A673 (cell line): ENCODE data around the gene ADARB2. TPM values are rescaled to one million over a fixed set of nuclear protein-coding genes. Genes with fewer than 3 reads are reported as not detected.

Source experiments
- BruUV-seq: library from RNA; stranded (reverse); fragments of 400-500 nt; replicated peaks from 2 replicates; lab custom pipeline; 2021; lab: Mats Ljungman, UMichigan
- CTCF ChIA-PET: fragments of 300-600 bp; sonication (Branson Sonifier 250); formaldehyde crosslinking; loops from one replicate; lab custom pipeline; 2022; ENCODE audit warnings: antibody characterized with exemption; lab: Charles Lee
- POLR2A ChIA-PET: fragments of 300-600 bp; sonication (Branson Sonifier 250); formaldehyde crosslinking; loops from one replicate; lab custom pipeline; 2022; ENCODE audit warnings: antibody characterized with exemption; ENCODE audit not compliant: low non-redundant PET; lab: Charles Lee
- DNase-seq: peaks from one replicate; pipeline ENCODE4 v3.0.0-alpha.2; 2015; ENCODE audit warnings: low spot score
- H3K27ac ChIP-seq: fragments of 200-600 bp; sonication (generic); 2 replicates; pipeline ENCODE4 v1.5.1; 2016; ENCODE audit warnings: mixed run types, low read depth, mild to moderate bottlenecking, mixed read lengths, antibody characterized with exemption, low read length; ENCODE audit not compliant: poor library complexity, severe bottlenecking
- H3K27me3 ChIP-seq: fragments of 200-600 bp; sonication (generic); replicated peaks from 2 replicates; pipeline ENCODE4 v1.6.1; 2017; ENCODE audit warnings: mixed run types, low read depth, mild to moderate bottlenecking, mixed read lengths, antibody characterized with exemption, low read length; ENCODE audit not compliant: insufficient read depth, poor library complexity
- H3K36me3 ChIP-seq: fragments of 200-600 bp; sonication (generic); 2 replicates; pipeline ENCODE4 v1.6.1; 2016; ENCODE audit warnings: mixed run types, mild to moderate bottlenecking, mixed read lengths, antibody characterized with exemption, low read length; ENCODE audit not compliant: insufficient read depth, poor library complexity, severe bottlenecking
- H3K4me1 ChIP-seq: fragments of 200-600 bp; sonication (generic); 2 replicates; pipeline ENCODE4 v1.6.1; 2017; ENCODE audit warnings: mixed run types, mild to moderate bottlenecking, mixed read lengths, antibody characterized with exemption, low read length; ENCODE audit not compliant: insufficient read depth, poor library complexity, severe bottlenecking
- H3K4me3 ChIP-seq: fragments of 200-600 bp; sonication (generic); 2 replicates; pipeline ENCODE4 v1.5.1; 2016; ENCODE audit warnings: low read depth, mixed run types, mild to moderate bottlenecking, mixed read lengths, low read length; ENCODE audit not compliant: poor library complexity, severe bottlenecking
- H3K9me3 ChIP-seq: fragments of 200-600 bp; sonication (generic); 2 replicates; pipeline ENCODE4 v1.6.1; 2016; ENCODE audit warnings: mixed run types, low read depth, mild to moderate bottlenecking, mixed read lengths, antibody characterized with exemption, low read length; ENCODE audit not compliant: poor library complexity, severe bottlenecking
- EZH2 ChIP-seq: fragments of 200-600 bp; sonication (generic); IDR thresholded peaks from 2 replicates; pipeline ENCODE4 v1.6.1; 2017; ENCODE audit warnings: borderline replicate concordance, low read depth, mild to moderate bottlenecking, mixed read lengths, antibody characterized with exemption, low read length; ENCODE audit not compliant: poor library complexity, severe bottlenecking
- intact Hi-C: fragments of 100-400 bp; cut with micrococcal nuclease; formaldehyde crosslinking; loops from one replicate; pipeline ENCODE4 v1.10.0; 2022; ENCODE audit not compliant: unreplicated experiment
- total RNA-seq: library from RNA; stranded (reverse); gene quantifications from 2 replicates; pipeline ENCODE4 v1.2.3, GENCODE V29; 2021
- TF ChIP-seq, protein P1 (sequence below): fragments of 300-800, 200-600 bp; sonication (generic); conservative IDR thresholded peaks from 2 replicates; pipeline ENCODE4 v1.5.1; 2017; ENCODE audit warnings: low read depth, mild to moderate bottlenecking, antibody characterized with exemption, low read length, moderate library complexity, mixed read lengths

ADARB2 gene
- total RNA-seq, 1 experiment from 2014 or later: not detected

- H3K36me3 ChIP-seq: no peaks in the 10 kb centered on the region
- no peak overlapping the region for H3K27ac ChIP-seq
- intact Hi-C loops: no loop called here
- CTCF ChIA-PET: no interaction called here
- H3K4me1 ChIP-seq: no peaks in the 10 kb centered on the region
- H3K4me3 ChIP-seq: no peak overlapping the region
- no peak for TF ChIP-seq EZH2
- TF ChIP-seq, protein P1, sequence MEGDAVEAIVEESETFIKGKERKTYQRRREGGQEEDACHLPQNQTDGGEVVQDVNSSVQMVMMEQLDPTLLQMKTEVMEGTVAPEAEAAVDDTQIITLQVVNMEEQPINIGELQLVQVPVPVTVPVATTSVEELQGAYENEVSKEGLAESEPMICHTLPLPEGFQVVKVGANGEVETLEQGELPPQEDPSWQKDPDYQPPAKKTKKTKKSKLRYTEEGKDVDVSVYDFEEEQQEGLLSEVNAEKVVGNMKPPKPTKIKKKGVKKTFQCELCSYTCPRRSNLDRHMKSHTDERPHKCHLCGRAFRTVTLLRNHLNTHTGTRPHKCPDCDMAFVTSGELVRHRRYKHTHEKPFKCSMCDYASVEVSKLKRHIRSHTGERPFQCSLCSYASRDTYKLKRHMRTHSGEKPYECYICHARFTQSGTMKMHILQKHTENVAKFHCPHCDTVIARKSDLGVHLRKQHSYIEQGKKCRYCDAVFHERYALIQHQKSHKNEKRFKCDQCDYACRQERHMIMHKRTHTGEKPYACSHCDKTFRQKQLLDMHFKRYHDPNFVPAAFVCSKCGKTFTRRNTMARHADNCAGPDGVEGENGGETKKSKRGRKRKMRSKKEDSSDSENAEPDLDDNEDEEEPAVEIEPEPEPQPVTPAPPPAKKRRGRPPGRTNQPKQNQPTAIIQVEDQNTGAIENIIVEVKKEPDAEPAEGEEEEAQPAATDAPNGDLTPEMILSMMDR: no peak
- no peak for DNase-seq
- no peaks in the 10 kb centered on the region for H3K9me3 ChIP-seq
- POLR2A ChIA-PET: no interaction called here
- no TSS peak for BruUV-seq
- H3K27me3 ChIP-seq: peaks cover 45% of the 10 kb centered on the region
These were observed 532.6 kb downstream of the ADARB2 start for GRCh38 chr10:1204434-1205326.

DNA sequence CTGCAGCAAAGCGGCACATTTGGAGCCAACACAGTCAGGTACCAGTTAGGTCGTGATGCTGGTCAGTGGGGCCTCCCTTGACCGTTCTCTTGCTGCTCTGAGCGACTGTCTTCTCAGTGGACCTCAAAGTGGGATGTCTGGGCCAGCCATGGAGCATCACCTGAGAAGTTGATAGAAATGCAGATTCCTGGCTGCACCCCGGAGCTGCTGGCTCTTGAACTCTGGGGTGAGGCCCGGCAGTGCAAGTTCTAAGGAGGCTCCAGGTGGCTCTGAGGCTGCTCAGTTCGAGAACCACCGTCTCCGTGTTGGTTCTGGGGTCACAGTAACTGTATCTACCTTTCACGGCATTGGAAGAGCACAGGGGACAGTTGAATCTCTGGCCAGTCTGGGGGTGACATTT lies 533.6 kb downstream of the ADARB2 start:
- TF ChIP-seq, protein P1: no peak
- TF ChIP-seq EZH2: no peak
- POLR2A ChIA-PET: interaction anchor here (0.6 kb wide), 1 partner anchor 8 kb away, joined by 5 read pairs; no protein-coding TSS in a partner anchor
- Histone ChIP-seq H3K4me1 (no peaks in the 10 kb centered on the region), H3K4me3 (no peak overlapping the region), H3K9me3 (no peaks in the 10 kb centered on the region), H3K27ac (no peak overlapping the region), H3K36me3 (no peaks in the 10 kb centered on the region), H3K27me3 (peaks cover 54% of the 10 kb centered on the region)
- BruUV-seq: no TSS peak
- CTCF ChIA-PET: no interaction called here
- no peak for DNase-seq
- intact Hi-C loops: no loop called here

DNA sequence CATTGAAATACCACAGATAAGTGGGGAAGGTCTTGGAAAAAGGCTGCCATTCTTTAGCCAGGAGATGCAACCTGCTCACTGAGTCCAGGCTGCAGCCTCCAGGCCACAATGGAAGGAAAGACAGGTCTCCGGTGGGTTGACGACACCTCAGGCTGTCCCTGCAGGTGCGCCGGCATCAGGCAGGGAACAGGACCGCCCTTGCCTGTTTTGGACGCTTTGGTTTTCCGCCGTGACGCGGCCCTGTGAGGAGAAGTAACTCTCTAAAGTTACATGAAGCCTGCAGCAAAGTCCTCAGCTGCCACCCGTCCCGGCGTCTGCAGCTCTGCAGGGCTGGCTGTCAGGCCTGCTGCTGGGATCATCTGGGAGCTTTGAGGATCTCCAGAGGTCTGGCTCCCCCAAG lies 534.1 kb downstream of the ADARB2 start:
- no peak overlapping the region for H3K4me3 ChIP-seq
- intact Hi-C loops: no loop called here
- no peaks in the 10 kb centered on the region for H3K4me1 ChIP-seq
- TF ChIP-seq, protein P1: no peak
- no peak for TF ChIP-seq EZH2
- H3K27me3 ChIP-seq: peaks cover 59% of the 10 kb centered on the region
- H3K27ac ChIP-seq: no peak overlapping the region
- ChIA-PET POLR2A (interaction anchor here (0.6 kb wide), 1 partner anchor 8 kb away, joined by 5 read pairs; no protein-coding TSS in a partner anchor), CTCF (no interaction called here)
- no peaks in the 10 kb centered on the region for H3K36me3 ChIP-seq
- no peak for DNase-seq
- no TSS peak for BruUV-seq
- H3K9me3 ChIP-seq: no peaks in the 10 kb centered on the region
